H1 (cell line): ENCODE data around the gene ZNRF2. TPM values are rescaled to one million over a fixed set of nuclear protein-coding genes. Genes with fewer than 3 reads are reported as not detected.

Source experiments
- CTCF ChIA-PET: fragments of 300-600 bp; sonication (Branson Sonifier 250); formaldehyde crosslinking; loops from one replicate; lab custom pipeline; 2021; ENCODE audit not compliant: partially characterized antibody; lab: Charles Lee
- POLR2A ChIA-PET: fragments of 300-600 bp; sonication (Branson Sonifier 250); formaldehyde crosslinking; loops from one replicate; lab custom pipeline; 2021; ENCODE audit warnings: inconsistent platforms; ENCODE audit not compliant: partially characterized antibody; lab: Charles Lee
- DNase-seq, 2 experiments: peaks; one replicate each; pipeline versions ENCODE4 v3.0.0 to v3.0.0-alpha.2; 2010 to 2022; ENCODE audit warnings: low spot score in 2 of 2, low read depth in 1 of 2, mixed read lengths in 1 of 2
- FAIRE-seq: peaks from 2 replicates; lab custom pipeline; 2011; peaks lifted over from hg19 to GRCh38; lab: Jason Lieb, UNC
- H2AFZ ChIP-seq: 2 replicates; pipeline ENCODE4 v1.8.1; 2012; ENCODE audit warnings: low read length, inconsistent platforms
- H2AK5ac ChIP-seq: 2 replicates; pipeline ENCODE4 v1.6.1; 2013; ENCODE audit warnings: low read depth, low read length
- H2BK120ac ChIP-seq: replicated peaks from 2 replicates; pipeline ENCODE3; 2013; ENCODE audit warnings: low read depth, low read length, inconsistent platforms
- H2BK12ac ChIP-seq: 2 replicates; pipeline ENCODE4 v1.6.1; 2013; ENCODE audit warnings: low read depth, low read length
- H2BK15ac ChIP-seq: 2 replicates; pipeline ENCODE4 v1.6.1; 2013; ENCODE audit warnings: low read length
- H2BK20ac ChIP-seq: 2 replicates; pipeline ENCODE4 v1.6.1; 2013; ENCODE audit warnings: low read length
- H2BK5ac ChIP-seq: 2 replicates; pipeline ENCODE4 v1.6.1; 2013; ENCODE audit warnings: low read depth, low read length
- H3K14ac ChIP-seq: 2 replicates; pipeline ENCODE4 v1.6.1; 2013; ENCODE audit warnings: inconsistent platforms; ENCODE audit not compliant: insufficient read length
- H3K18ac ChIP-seq: 2 replicates; pipeline ENCODE4 v1.6.1; 2013; ENCODE audit warnings: low read length; ENCODE audit errors: extremely low read depth
- H3K23ac ChIP-seq: 2 replicates; pipeline ENCODE4 v1.6.1; 2013; ENCODE audit warnings: inconsistent platforms; ENCODE audit not compliant: insufficient read length
- H3K23me2 ChIP-seq: 2 replicates; pipeline ENCODE4 v1.6.1; 2013; ENCODE audit warnings: low read depth, low read length
- H3K27ac ChIP-seq: 2 replicates; pipeline ENCODE4 v1.6.1; 2011; ENCODE audit warnings: low read depth, low read length, inconsistent platforms
- H3K27me3 ChIP-seq, 4 experiments: replicated peaks in 1 of 4; 1 replicate in 1 of 4; 2 replicates in 3 of 4; pipeline versions ENCODE4 v1.6.1 to v1.8.1; 2011 to 2013; ENCODE audit warnings: low read length in 3 of 4, mild to moderate bottlenecking in 3 of 4, inconsistent platforms in 2 of 4, mixed read lengths in 2 of 4, moderate library complexity in 1 of 4; ENCODE audit not compliant: control insufficient read depth in 3 of 4, insufficient read depth in 3 of 4; ENCODE audit errors: extremely low read depth in 1 of 4
- H3K36me3 ChIP-seq, 4 experiments: 2 replicates each; pipeline versions ENCODE4 v1.6.1 to v1.8.1; 2011 to 2013; ENCODE audit warnings: mild to moderate bottlenecking in 4 of 4, low read length in 3 of 4, moderate library complexity in 2 of 4, control low read depth in 1 of 4, inconsistent platforms in 1 of 4; ENCODE audit not compliant: insufficient read depth in 4 of 4, control insufficient read depth in 2 of 4
- H3K4ac ChIP-seq: replicated peaks from 2 replicates; pipeline ENCODE3; 2013; ENCODE audit warnings: low read length, low read depth, mixed read lengths, inconsistent platforms; ENCODE audit not compliant: insufficient read length
- H3K4me1 ChIP-seq, 4 experiments: replicated peaks in 1 of 4; 1 replicate in 1 of 4; 2 replicates in 3 of 4; pipeline versions ENCODE4 v1.6.1 to v1.8.1; 2011 to 2013; ENCODE audit warnings: low read length in 3 of 4, inconsistent platforms in 2 of 4, mixed read lengths in 1 of 4; ENCODE audit not compliant: insufficient read depth in 4 of 4, control insufficient read depth in 3 of 4
- H3K4me2 ChIP-seq, 2 experiments: 2 replicates each; pipeline versions ENCODE4 v1.6.1 to v1.8.1; 2011 to 2013; ENCODE audit warnings: low read depth in 2 of 2, low read length in 2 of 2, control low read depth in 1 of 2, inconsistent platforms in 1 of 2, mild to moderate bottlenecking in 1 of 2; ENCODE audit not compliant: insufficient read depth in 1 of 2
- H3K4me3 ChIP-seq, 4 experiments: fragments of 200-600, 300-600 bp in 1 of 4; sonication (generic), shearing (Covaris generic), sonication (Bioruptor Twin) in 1 of 4; 2 replicates each; pipeline versions ENCODE4 v1.5.1 to v1.8.1; 2011 to 2016; ENCODE audit warnings: low read length in 4 of 4, low read depth in 3 of 4, control low read depth in 2 of 4, inconsistent platforms in 2 of 4, mild to moderate bottlenecking in 2 of 4, mixed read lengths in 1 of 4, moderate library complexity in 1 of 4; ENCODE audit not compliant: insufficient read depth in 2 of 4; ENCODE audit errors: extremely low read depth in 1 of 4
- H3K56ac ChIP-seq: replicated peaks from 2 replicates; pipeline ENCODE3; 2013; ENCODE audit warnings: low read depth, mild to moderate bottlenecking, mixed read lengths, low read length, inconsistent platforms; ENCODE audit not compliant: insufficient read length
- H3K79me1 ChIP-seq: 2 replicates; pipeline ENCODE4 v1.6.1; 2013; ENCODE audit warnings: low read depth, low read length, control low read depth
- H3K79me2 ChIP-seq, 2 experiments: 2 replicates each; pipeline versions ENCODE4 v1.6.1 to v1.8.1; 2012 to 2013; ENCODE audit warnings: low read length in 2 of 2, mild to moderate bottlenecking in 2 of 2, inconsistent platforms in 1 of 2; ENCODE audit not compliant: insufficient read depth in 2 of 2, control insufficient read depth in 1 of 2
- H3K9ac ChIP-seq, 4 experiments: replicated peaks in 1 of 4; 1 replicate in 1 of 4; 2 replicates in 3 of 4; pipeline versions ENCODE4 v1.6.1 to v1.8.1; 2011 to 2013; ENCODE audit warnings: low read depth in 3 of 4, low read length in 3 of 4, control low read depth in 2 of 4, mild to moderate bottlenecking in 2 of 4, moderate library complexity in 2 of 4, inconsistent platforms in 1 of 4; ENCODE audit errors: extremely low read depth in 1 of 4
- H3K9me3 ChIP-seq, 2 experiments: 2 replicates each; pipeline versions ENCODE4 v1.6.1 to v1.8.1; 2012 to 2013; ENCODE audit warnings: mild to moderate bottlenecking in 2 of 2, moderate library complexity in 2 of 2, control low read depth in 1 of 2, inconsistent platforms in 1 of 2, low read depth in 1 of 2, low read length in 1 of 2, mixed read lengths in 1 of 2; ENCODE audit not compliant: insufficient read depth in 2 of 2
- H4K20me1 ChIP-seq, 2 experiments: replicated peaks in 1 of 2; 2 replicates each; pipeline versions ENCODE3 to v1.8.1; 2011 to 2013; ENCODE audit warnings: inconsistent platforms in 2 of 2, low read length in 2 of 2, mild to moderate bottlenecking in 1 of 2; ENCODE audit not compliant: insufficient read depth in 2 of 2, control insufficient read depth in 1 of 2
- H4K5ac ChIP-seq: 2 replicates; pipeline ENCODE4 v1.6.1; 2013; ENCODE audit warnings: low read length, low read depth, mixed read lengths, inconsistent platforms; ENCODE audit not compliant: insufficient read length
- H4K8ac ChIP-seq: 2 replicates; pipeline ENCODE4 v1.8.0; 2013; ENCODE audit warnings: mild to moderate bottlenecking, moderate library complexity, low read length, inconsistent platforms; ENCODE audit not compliant: insufficient read depth; ENCODE audit errors: extremely low read depth
- H4K91ac ChIP-seq: replicated peaks from 2 replicates; pipeline ENCODE3; 2013; ENCODE audit warnings: low read length, mixed read lengths, inconsistent platforms; ENCODE audit not compliant: insufficient read length
- CHD2 ChIP-seq: IDR thresholded peaks from 2 replicates; pipeline ENCODE4 v1.6.1; 2012; ENCODE audit warnings: low read length, improper control_type of control experiment
- CTBP2 ChIP-seq: IDR thresholded peaks from 2 replicates; pipeline ENCODE4 v1.7.0; 2011; ENCODE audit warnings: borderline replicate concordance, mild to moderate bottlenecking, moderate library complexity, mixed read lengths, low read length; ENCODE audit not compliant: insufficient read depth, insufficient read length
- WGBS, 2 experiments: shearing (Covaris generic) in 1 of 2; methylation state at CpG; one replicate each; pipeline versions ENCODE4 v1.1.6 to v1.1.7; 2013 to 2015; ENCODE audit warnings: low lambda C conversion rate in 2 of 2, mixed read lengths in 2 of 2, inconsistent platforms in 1 of 2, low coverage in 1 of 2, missing lambda C conversion rate in 1 of 2; ENCODE audit not compliant: insufficient replicate concordance in 2 of 2, insufficient coverage in 1 of 2, insufficient read length in 1 of 2; ENCODE audit errors: extremely low coverage in 1 of 2, missing lambda C conversion rate in 1 of 2; 5-methylcytosine and 5-hydroxymethylcytosine counted together
- polyA plus RNA-seq, 7 experiments: library from polyadenylated mRNA; depleted of rRNA in 3 of 7; stranded (reverse) in 5 of 7; unstranded in 2 of 7; fragments of >200 nt in 5 of 7; fragments of 200-250 nt in 2 of 7; gene quantifications; 1 replicate in 5 of 7; 2 replicates in 1 of 7; 4 replicates in 1 of 7; pipeline versions ENCODE4 v1.2.1 to v1.2.3, GENCODE V29; 2011 to 2013; ENCODE audit warnings: missing spikeins in 2 of 7, mixed read lengths in 2 of 7
- total RNA-seq: library from RNA; stranded (reverse); fragmentation: NEBNext Ultra II Directional; extraction: Animal tissue kit (Norgen Biotek cat#: 25700); gene quantifications from 2 replicates; pipeline ENCODE4 v1.2.1, GENCODE V29; 2021

The ZNRF2 gene
- total and polyA plus RNA-seq, 2 of the 8 experiments (the other 6 are each of a cell fraction or from before 2014, with no cell fraction given), result 2.9 to 16.2 TPM

- Histone ChIP-seq H3K27ac (no peak overlapping the region), H3K36me3 (no peaks in the 10 kb centered on the region), H3K4me2 (no peak overlapping the region), H2AFZ (no peak overlapping the region), H2BK12ac (no peak overlapping the region; the same call in 1 of the 2 replicates), H4K8ac (no peak overlapping the region), H3K79me2 (peaks cover 0 to 88% of the 10 kb centered on the region in 2 experiments; a peak in 3 of 4 replicates), H3K4ac (no peak overlapping the region), H3K27me3 (no peaks in the 10 kb centered on the region), H2BK120ac (no peak overlapping the region), H3K18ac (no peak overlapping the region), H3K4me1 (peaks cover 0 to 17% (median 4%) of the 10 kb centered on the region in 4 experiments; a peak in 3 of 7 replicates), H2BK20ac (no peak overlapping the region), H3K56ac (no peak overlapping the region), H2BK5ac (no peak overlapping the region), H3K23ac (no peak overlapping the region), H3K14ac (no peak overlapping the region), H4K20me1 (no peaks in the 10 kb centered on the region), H4K5ac (no peak overlapping the region), H4K91ac (no peak overlapping the region), H3K4me3 (no peak overlapping the region), H3K23me2 (no peaks in the 10 kb centered on the region), H2AK5ac (no peak overlapping the region), H3K9me3 (no peaks in the 10 kb centered on the region), H2BK15ac (no peak overlapping the region), H3K9ac (no peak overlapping the region), H3K79me1 (no peaks in the 10 kb centered on the region)
- 82% methylated on average over 2 of the region's 2 CpGs; no CpG with 5 or more reads in 1 of the 2 experiments for WGBS, 2 experiments
- ChIA-PET CTCF (interaction anchor here (0.8 to 1.7 kb wide), 3 partner anchors 8 to 200 kb away, joined by 3 read pairs; no protein-coding TSS in a partner anchor), POLR2A (interaction anchor here (0.6 kb wide), 1 partner anchor 205 kb away, joined by 3 read pairs; no protein-coding TSS in a partner anchor)
- DNase-seq (no peak), FAIRE-seq (no peak)
- no peak for TF ChIP-seq CTBP2
- TF ChIP-seq CHD2, result no peak
Measured at GRCh38 chr7:30347226-30348082, 63.1 kb downstream of the ZNRF2 start.
